ENCODE measurements around the gene ISL1.

ISL1 gene

GRCh38 chr5:51383131-51384121 lies at the start of gene ISL1:
Gene ISL1, plus strand, starts transcription at chr5:51383448. Its CDS starts 224 bp downstream, at chr5:51383672.
- Histone ChIP-seq H3K36me3 (ENCODE audit: control insufficient read depth, low read depth, low read length) (no peaks in the 10 kb centered on the region), H3K9ac (ENCODE audit: low read length) (no peak within 1 kb of the TSS), H3K4me1 (ENCODE audit: control insufficient read depth, low read depth, low read length) (peaks cover 67% of the 10 kb centered on the region), H3K27me3 (ENCODE audit: control insufficient read depth, insufficient read depth, low read length) (peaks cover 97% of the 10 kb centered on the region), H3K9me3 (ENCODE audit: control insufficient read depth, low read depth, low read length) (no peaks in the 10 kb centered on the region), H3K27ac (ENCODE audit: low read length) (no peak within 1 kb of the TSS), H3K4me3 (ENCODE audit: low read length) (peak within 1 kb of the TSS; percentile 70)

GRCh38 chr5:51336878-51337277 lies 46.4 kb upstream of the ISL1 start:
- Histone ChIP-seq H3K27ac (ENCODE audit: low read length) (no peak overlapping the region), H3K4me3 (ENCODE audit: low read length) (no peak overlapping the region), H3K4me1 (ENCODE audit: control insufficient read depth, low read depth, low read length) (no peaks in the 10 kb centered on the region), H3K36me3 (ENCODE audit: control insufficient read depth, low read depth, low read length) (no peaks in the 10 kb centered on the region), H3K9ac (ENCODE audit: low read length) (no peak overlapping the region), H3K9me3 (ENCODE audit: control insufficient read depth, low read depth, low read length) (no peaks in the 10 kb centered on the region), H3K27me3 (ENCODE audit: control insufficient read depth, insufficient read depth, low read length) (no peaks in the 10 kb centered on the region)

GRCh38 chr5:51345106-51345505 lies 38.1 kb upstream of the ISL1 start:
- Histone ChIP-seq H3K4me3 (ENCODE audit: low read length) (no peak overlapping the region), H3K9me3 (ENCODE audit: control insufficient read depth, low read depth, low read length) (peaks cover 13% of the 10 kb centered on the region), H3K27me3 (ENCODE audit: control insufficient read depth, insufficient read depth, low read length) (no peaks in the 10 kb centered on the region), H3K9ac (ENCODE audit: low read length) (no peak overlapping the region), H3K36me3 (ENCODE audit: control insufficient read depth, low read depth, low read length) (no peaks in the 10 kb centered on the region), H3K4me1 (ENCODE audit: control insufficient read depth, low read depth, low read length) (no peaks in the 10 kb centered on the region), H3K27ac (ENCODE audit: low read length) (no peak overlapping the region)

GRCh38 chr5:51347157-51347556 lies 36.1 kb upstream of the ISL1 start:
- H3K4me3 ChIP-seq (ENCODE audit: low read length): no peak overlapping the region
- H3K4me1 ChIP-seq (ENCODE audit: control insufficient read depth, low read depth, low read length): no peaks in the 10 kb centered on the region
- no peaks in the 10 kb centered on the region for H3K36me3 ChIP-seq (ENCODE audit: control insufficient read depth, low read depth, low read length)
- no peak overlapping the region for H3K9ac ChIP-seq (ENCODE audit: low read length)
- no peak overlapping the region for H3K27ac ChIP-seq (ENCODE audit: low read length)
- no peaks in the 10 kb centered on the region for H3K27me3 ChIP-seq (ENCODE audit: control insufficient read depth, insufficient read depth, low read length)
- peaks cover 13% of the 10 kb centered on the region for H3K9me3 ChIP-seq (ENCODE audit: control insufficient read depth, low read depth, low read length)

GRCh38 chr5:51347704-51348103 lies 35.5 kb upstream of the ISL1 start:
- Histone ChIP-seq H3K4me1 (ENCODE audit: control insufficient read depth, low read depth, low read length) (no peaks in the 10 kb centered on the region), H3K27me3 (ENCODE audit: control insufficient read depth, insufficient read depth, low read length) (no peaks in the 10 kb centered on the region), H3K36me3 (ENCODE audit: control insufficient read depth, low read depth, low read length) (no peaks in the 10 kb centered on the region), H3K9ac (ENCODE audit: low read length) (no peak overlapping the region), H3K4me3 (ENCODE audit: low read length) (no peak overlapping the region), H3K27ac (ENCODE audit: low read length) (no peak overlapping the region), H3K9me3 (ENCODE audit: control insufficient read depth, low read depth, low read length) (peaks cover 13% of the 10 kb centered on the region)

- no peaks in the 10 kb centered on the region for H3K9me3 ChIP-seq (ENCODE audit: control insufficient read depth, low read depth, low read length)
- H3K9ac ChIP-seq (ENCODE audit: low read length): no peak overlapping the region
- no peaks in the 10 kb centered on the region for H3K4me1 ChIP-seq (ENCODE audit: control insufficient read depth, low read depth, low read length)
- no peak overlapping the region for H3K27ac ChIP-seq (ENCODE audit: low read length)
- no peaks in the 10 kb centered on the region for H3K36me3 ChIP-seq (ENCODE audit: control insufficient read depth, low read depth, low read length)
- H3K4me3 ChIP-seq (ENCODE audit: low read length): no peak overlapping the region
- peaks cover 28% of the 10 kb centered on the region for H3K27me3 ChIP-seq (ENCODE audit: control insufficient read depth, insufficient read depth, low read length)
Observed at GRCh38 chr5:51371052-51371451, 12.2 kb upstream of the ISL1 start.

- no peak overlapping the region for H3K27ac ChIP-seq (ENCODE audit: low read length)
- no peaks in the 10 kb centered on the region for H3K9me3 ChIP-seq (ENCODE audit: control insufficient read depth, low read depth, low read length)
- no peak overlapping the region for H3K9ac ChIP-seq (ENCODE audit: low read length)
- H3K4me3 ChIP-seq (ENCODE audit: low read length): no peak overlapping the region
- H3K4me1 ChIP-seq (ENCODE audit: control insufficient read depth, low read depth, low read length): peaks cover 21% of the 10 kb centered on the region
- H3K27me3 ChIP-seq (ENCODE audit: control insufficient read depth, insufficient read depth, low read length): peaks cover 57% of the 10 kb centered on the region
- H3K36me3 ChIP-seq (ENCODE audit: control insufficient read depth, low read depth, low read length): no peaks in the 10 kb centered on the region
Observed at GRCh38 chr5:51373880-51374523, 9.2 kb upstream of the ISL1 start.

- H3K27me3 ChIP-seq (ENCODE audit: control insufficient read depth, insufficient read depth, low read length): peaks cover 68% of the 10 kb centered on the region
- H3K9me3 ChIP-seq (ENCODE audit: control insufficient read depth, low read depth, low read length): no peaks in the 10 kb centered on the region
- H3K36me3 ChIP-seq (ENCODE audit: control insufficient read depth, low read depth, low read length): no peaks in the 10 kb centered on the region
- no peak overlapping the region for H3K9ac ChIP-seq (ENCODE audit: low read length)
- H3K27ac ChIP-seq (ENCODE audit: low read length): no peak overlapping the region
- peaks cover 31% of the 10 kb centered on the region for H3K4me1 ChIP-seq (ENCODE audit: control insufficient read depth, low read depth, low read length)
- H3K4me3 ChIP-seq (ENCODE audit: low read length): no peak overlapping the region
Observed at GRCh38 chr5:51375084-51375483, 8.2 kb upstream of the ISL1 start.

GRCh38 chr5:51376509-51376908 lies 6.7 kb upstream of the ISL1 start:
- no peak overlapping the region for H3K9ac ChIP-seq (ENCODE audit: low read length)
- H3K36me3 ChIP-seq (ENCODE audit: control insufficient read depth, low read depth, low read length): no peaks in the 10 kb centered on the region
- H3K27me3 ChIP-seq (ENCODE audit: control insufficient read depth, insufficient read depth, low read length): peaks cover 82% of the 10 kb centered on the region
- peaks cover 35% of the 10 kb centered on the region for H3K4me1 ChIP-seq (ENCODE audit: control insufficient read depth, low read depth, low read length)
- H3K27ac ChIP-seq (ENCODE audit: low read length): no peak overlapping the region
- no peaks in the 10 kb centered on the region for H3K9me3 ChIP-seq (ENCODE audit: control insufficient read depth, low read depth, low read length)
- peak overlapping the region; percentile 65 for H3K4me3 ChIP-seq (ENCODE audit: low read length)

GRCh38 chr5:51377151-51378060 lies 5.8 kb upstream of the ISL1 start:
- no peak overlapping the region for H3K9ac ChIP-seq (ENCODE audit: low read length)
- H3K36me3 ChIP-seq (ENCODE audit: control insufficient read depth, low read depth, low read length): no peaks in the 10 kb centered on the region
- peak overlapping the region; percentile 65 for H3K4me3 ChIP-seq (ENCODE audit: low read length)
- H3K9me3 ChIP-seq (ENCODE audit: control insufficient read depth, low read depth, low read length): no peaks in the 10 kb centered on the region
- H3K27ac ChIP-seq (ENCODE audit: low read length): no peak overlapping the region
- H3K4me1 ChIP-seq (ENCODE audit: control insufficient read depth, low read depth, low read length): peaks cover 43% of the 10 kb centered on the region
- peaks cover 91% of the 10 kb centered on the region for H3K27me3 ChIP-seq (ENCODE audit: control insufficient read depth, insufficient read depth, low read length)

GRCh38 chr5:51378061-51378409 lies 5.2 kb upstream of the ISL1 start:
- H3K4me1 ChIP-seq (ENCODE audit: control insufficient read depth, low read depth, low read length): peaks cover 43% of the 10 kb centered on the region
- no peak overlapping the region for H3K27ac ChIP-seq (ENCODE audit: low read length)
- no peak overlapping the region for H3K9ac ChIP-seq (ENCODE audit: low read length)
- H3K36me3 ChIP-seq (ENCODE audit: control insufficient read depth, low read depth, low read length): no peaks in the 10 kb centered on the region
- peak overlapping the region; percentile 65 for H3K4me3 ChIP-seq (ENCODE audit: low read length)
- H3K27me3 ChIP-seq (ENCODE audit: control insufficient read depth, insufficient read depth, low read length): peaks cover 97% of the 10 kb centered on the region
- no peaks in the 10 kb centered on the region for H3K9me3 ChIP-seq (ENCODE audit: control insufficient read depth, low read depth, low read length)
